Loucy (cell line): ENCODE data around the gene SORBS1.

Experiments used
- H2AFZ ChIP-seq: fragments of 200-600 bp; sonication (generic); 2 replicates; pipeline ENCODE4 v1.6.0; 2016; ENCODE audit warnings: antibody characterized with exemption, mild to moderate bottlenecking, low read length, moderate library complexity
- H3F3A ChIP-seq: fragments of 200-600 bp; 2 replicates; pipeline ENCODE4 v1.6.0; 2016; ENCODE audit warnings: antibody characterized with exemption, low read depth, mild to moderate bottlenecking
- H3K27me3 ChIP-seq: fragments of 200-600 bp; sonication (generic); 2 replicates; pipeline ENCODE4 v1.6.1; 2014; ENCODE audit warnings: low read length, mild to moderate bottlenecking; ENCODE audit not compliant: insufficient read depth, poor library complexity, severe bottlenecking
- H3K36me3 ChIP-seq: fragments of 200-600 bp; sonication (generic); 2 replicates; pipeline ENCODE4 v1.6.1; 2016; ENCODE audit warnings: low read length; ENCODE audit not compliant: insufficient read depth
- H3K4me1 ChIP-seq: fragments of 200-600 bp; sonication (generic); 2 replicates; pipeline ENCODE4 v1.5.1; 2014; ENCODE audit warnings: low read length, mild to moderate bottlenecking; ENCODE audit not compliant: insufficient read depth, poor library complexity, severe bottlenecking
- H3K4me2 ChIP-seq: fragments of 200-600 bp; sonication (generic); 2 replicates; pipeline ENCODE4 v1.6.0; 2014; ENCODE audit warnings: antibody characterized with exemption, low read length, low read depth, mild to moderate bottlenecking; ENCODE audit not compliant: poor library complexity, severe bottlenecking
- H3K4me3 ChIP-seq: fragments of 200-600 bp; sonication (generic); 2 replicates; pipeline ENCODE4 v1.5.1; 2014; ENCODE audit warnings: low read length, mild to moderate bottlenecking, mixed read lengths; ENCODE audit not compliant: poor library complexity, severe bottlenecking
- H3K79me2 ChIP-seq: fragments of 200-600 bp; sonication (generic); 2 replicates; pipeline ENCODE4 v1.6.1; 2014; ENCODE audit warnings: low read length; ENCODE audit not compliant: insufficient read depth
- H3K9ac ChIP-seq: fragments of 200-600 bp; sonication (generic); 2 replicates; pipeline ENCODE4 v1.6.0; 2014; ENCODE audit warnings: mild to moderate bottlenecking, low read depth, low read length, moderate library complexity; ENCODE audit not compliant: poor library complexity, severe bottlenecking
- H3K9me2 ChIP-seq: fragments of 200-600 bp; sonication (generic); replicated peaks from 2 replicates; pipeline ENCODE4 v1.6.1; 2016; ENCODE audit warnings: low read depth, low read length, mixed read lengths
- H3K9me3 ChIP-seq: fragments of 200-600 bp; sonication (generic); 2 replicates; pipeline ENCODE4 v1.6.1; 2014; ENCODE audit warnings: mild to moderate bottlenecking, antibody characterized with exemption, low read length, low read depth; ENCODE audit not compliant: insufficient read depth
- H4K20me1 ChIP-seq: fragments of 200-600 bp; sonication (generic); 2 replicates; pipeline ENCODE4 v1.6.0; 2014; ENCODE audit warnings: antibody characterized with exemption, low read length, mild to moderate bottlenecking; ENCODE audit not compliant: insufficient read depth, poor library complexity, severe bottlenecking
- EZH2phosphoT487 ChIP-seq: fragments of 200-600 bp; IDR thresholded peaks from 2 replicates; pipeline ENCODE4 v1.6.1; 2018; ENCODE audit warnings: antibody characterized with exemption, mild to moderate bottlenecking, moderate library complexity, borderline replicate concordance
- TF ChIP-seq, protein P1 (sequence below): fragments of 200-600 bp; sonication (generic); conservative IDR thresholded peaks from 2 replicates; pipeline ENCODE4 v1.5.1; 2014; ENCODE audit warnings: mild to moderate bottlenecking, antibody characterized with exemption, low read length

SORBS1 gene

DNA sequence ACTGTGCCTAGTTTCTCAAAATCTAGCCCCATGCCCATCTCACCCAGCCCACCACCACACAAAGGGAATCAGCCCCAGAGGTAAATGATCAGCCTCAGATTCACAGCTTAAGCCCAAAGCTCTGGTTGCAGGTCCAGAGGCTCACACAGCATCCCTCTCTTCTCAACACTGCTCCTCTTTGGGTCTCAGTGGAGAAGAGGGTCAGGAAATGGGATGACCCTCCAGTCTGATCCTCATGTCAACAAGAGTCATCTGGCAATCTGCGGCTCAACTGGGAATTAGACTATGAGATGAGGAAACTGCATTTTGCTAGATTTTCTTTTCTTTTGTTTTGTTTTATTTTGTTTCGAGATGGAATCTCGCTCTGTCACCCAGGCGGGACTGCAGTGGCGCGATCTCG lies 144.2 kb downstream of the SORBS1 start:
- no peak overlapping the region for H3K4me3 ChIP-seq
- H4K20me1 ChIP-seq, result no peaks in the 10 kb centered on the region
- H3K4me1 ChIP-seq, result peaks cover 18% of the 10 kb centered on the region
- no peak for TF ChIP-seq EZH2phosphoT487
- no peaks in the 10 kb centered on the region for H3F3A ChIP-seq
- H3K9ac ChIP-seq, result no peak overlapping the region
- H3K4me2 ChIP-seq, result no peak overlapping the region
- H3K79me2 ChIP-seq, result no peaks in the 10 kb centered on the region
- H2AFZ ChIP-seq, result no peak overlapping the region
- H3K9me2 ChIP-seq, result no peaks in the 10 kb centered on the region
- no peaks in the 10 kb centered on the region for H3K27me3 ChIP-seq
- H3K36me3 ChIP-seq, result no peaks in the 10 kb centered on the region
- H3K9me3 ChIP-seq, result no peaks in the 10 kb centered on the region

DNA sequence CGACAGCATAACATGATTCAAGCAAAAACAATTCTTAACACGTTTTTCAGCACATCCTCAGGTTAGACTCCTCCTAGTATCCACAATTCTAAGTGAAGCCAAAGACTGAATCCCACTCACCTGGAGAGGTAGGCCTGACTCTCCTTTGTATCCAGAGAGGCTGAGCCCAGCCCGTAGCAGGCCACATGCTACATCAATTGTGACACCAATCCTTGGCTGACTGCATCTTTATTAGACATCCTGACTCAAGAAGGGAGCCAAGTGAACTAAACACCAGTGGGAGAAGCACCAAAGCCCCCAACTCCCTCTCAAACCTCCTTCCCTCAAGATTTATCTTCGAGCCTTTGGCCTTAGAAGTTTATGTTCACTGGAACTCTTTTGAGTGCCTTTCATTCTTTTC lies 144.9 kb downstream of the SORBS1 start:
- Histone ChIP-seq H3K9me2 (no peaks in the 10 kb centered on the region), H3K9me3 (no peaks in the 10 kb centered on the region), H2AFZ (no peak overlapping the region), H4K20me1 (no peaks in the 10 kb centered on the region), H3K79me2 (no peaks in the 10 kb centered on the region), H3F3A (no peaks in the 10 kb centered on the region), H3K36me3 (no peaks in the 10 kb centered on the region), H3K27me3 (no peaks in the 10 kb centered on the region), H3K4me1 (peaks cover 18% of the 10 kb centered on the region), H3K4me2 (no peak overlapping the region), H3K9ac (no peak overlapping the region), H3K4me3 (no peak overlapping the region)
- TF ChIP-seq EZH2phosphoT487, result no peak

DNA sequence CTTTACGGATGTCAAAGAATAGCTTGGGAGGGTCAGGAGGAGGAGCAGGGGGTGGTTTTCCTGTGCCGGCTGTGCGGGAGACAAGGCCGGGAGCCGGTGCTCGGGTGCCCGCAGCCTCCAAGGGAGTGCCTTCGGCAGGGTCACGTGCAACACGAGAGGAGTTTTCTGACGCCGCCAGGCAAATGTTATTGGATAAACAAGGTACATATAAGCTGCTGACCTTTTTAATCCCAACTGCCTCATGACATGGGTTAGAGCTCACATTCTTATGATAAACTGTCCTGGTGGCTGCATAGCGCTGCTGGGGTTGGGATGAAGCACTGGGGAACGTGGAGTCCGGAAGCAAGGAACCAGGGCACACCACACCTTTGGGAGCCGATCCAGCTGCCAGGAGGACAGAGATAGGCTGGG lies 145.5 kb downstream of the SORBS1 start:
- Histone ChIP-seq H3K27me3 (no peaks in the 10 kb centered on the region), H3K4me2 (no peak overlapping the region), H3K4me1 (peaks cover 18% of the 10 kb centered on the region), H3F3A (no peaks in the 10 kb centered on the region), H3K9me3 (no peaks in the 10 kb centered on the region), H3K4me3 (no peak overlapping the region), H2AFZ (no peak overlapping the region), H3K79me2 (no peaks in the 10 kb centered on the region), H4K20me1 (no peaks in the 10 kb centered on the region), H3K9ac (no peak overlapping the region), H3K9me2 (no peaks in the 10 kb centered on the region), H3K36me3 (no peaks in the 10 kb centered on the region)
- no peak for TF ChIP-seq EZH2phosphoT487
- TF ChIP-seq, protein P1, sequence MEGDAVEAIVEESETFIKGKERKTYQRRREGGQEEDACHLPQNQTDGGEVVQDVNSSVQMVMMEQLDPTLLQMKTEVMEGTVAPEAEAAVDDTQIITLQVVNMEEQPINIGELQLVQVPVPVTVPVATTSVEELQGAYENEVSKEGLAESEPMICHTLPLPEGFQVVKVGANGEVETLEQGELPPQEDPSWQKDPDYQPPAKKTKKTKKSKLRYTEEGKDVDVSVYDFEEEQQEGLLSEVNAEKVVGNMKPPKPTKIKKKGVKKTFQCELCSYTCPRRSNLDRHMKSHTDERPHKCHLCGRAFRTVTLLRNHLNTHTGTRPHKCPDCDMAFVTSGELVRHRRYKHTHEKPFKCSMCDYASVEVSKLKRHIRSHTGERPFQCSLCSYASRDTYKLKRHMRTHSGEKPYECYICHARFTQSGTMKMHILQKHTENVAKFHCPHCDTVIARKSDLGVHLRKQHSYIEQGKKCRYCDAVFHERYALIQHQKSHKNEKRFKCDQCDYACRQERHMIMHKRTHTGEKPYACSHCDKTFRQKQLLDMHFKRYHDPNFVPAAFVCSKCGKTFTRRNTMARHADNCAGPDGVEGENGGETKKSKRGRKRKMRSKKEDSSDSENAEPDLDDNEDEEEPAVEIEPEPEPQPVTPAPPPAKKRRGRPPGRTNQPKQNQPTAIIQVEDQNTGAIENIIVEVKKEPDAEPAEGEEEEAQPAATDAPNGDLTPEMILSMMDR, result no peak

DNA sequence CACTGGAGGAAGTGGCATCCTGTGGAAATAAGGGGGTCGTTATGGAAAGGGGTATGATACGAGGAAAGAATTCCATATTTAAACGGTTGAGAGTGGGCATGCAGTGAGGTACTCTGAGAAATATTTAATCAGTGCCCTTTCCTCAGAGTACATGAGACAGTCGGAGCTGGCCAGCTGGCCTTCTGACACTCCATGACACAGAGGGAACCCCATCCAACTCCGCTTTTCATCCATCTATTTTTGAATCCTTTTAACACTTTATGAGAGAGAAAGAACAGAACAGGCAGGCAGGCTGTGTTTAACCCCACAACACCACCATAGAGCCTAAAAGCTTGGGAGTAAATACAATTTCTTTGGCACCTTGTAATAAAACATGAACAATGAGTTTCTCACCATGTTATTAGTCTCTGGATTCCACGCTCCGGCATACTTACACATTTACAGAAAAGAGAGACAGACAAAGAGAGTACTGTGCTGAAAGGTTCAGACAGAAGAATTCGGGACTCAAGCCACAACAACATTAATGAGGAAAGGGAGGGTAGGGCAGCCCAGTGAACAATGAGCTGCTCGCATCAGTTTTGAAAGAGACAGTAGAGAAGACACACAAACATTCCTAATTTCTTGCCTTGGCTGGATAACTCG lies 146.2 kb downstream of the SORBS1 start:
- no peak overlapping the region for H2AFZ ChIP-seq
- TF ChIP-seq EZH2phosphoT487, result no peak
- TF ChIP-seq, protein P1, result no peak
- no peaks in the 10 kb centered on the region for H3K79me2 ChIP-seq
- no peak overlapping the region for H3K4me2 ChIP-seq
- no peak overlapping the region for H3K9ac ChIP-seq
- H3F3A ChIP-seq, result no peaks in the 10 kb centered on the region
- no peaks in the 10 kb centered on the region for H4K20me1 ChIP-seq
- no peaks in the 10 kb centered on the region for H3K9me2 ChIP-seq
- H3K4me3 ChIP-seq, result no peak overlapping the region
- H3K36me3 ChIP-seq, result no peaks in the 10 kb centered on the region
- H3K27me3 ChIP-seq, result no peaks in the 10 kb centered on the region
- H3K4me1 ChIP-seq, result peaks cover 18% of the 10 kb centered on the region
- H3K9me3 ChIP-seq, result no peaks in the 10 kb centered on the region
